ENCODE data around the gene LRCH3. TPM values are rescaled to one million over a fixed set of nuclear protein-coding genes. Genes with fewer than 3 reads are reported as not detected.

Gene LRCH3
- total and polyA plus RNA-seq, 2 experiments from 2014 or later: 20.9 to 24.1 TPM

- DNase-seq: no peak
- Histone ChIP-seq H3K4me3 (no peak overlapping the region), H3K9ac (no peak overlapping the region), H3K79me2 (ENCODE audit: insufficient read depth) (peaks cover 5% of the 10 kb centered on the region; the same call in 1 of the 2 replicates), H3K4me2 (ENCODE audit: unreplicated experiment) (no peak overlapping the region), H3K27ac (no peak overlapping the region), H3K27me3 (replicated peaks; ENCODE audit: insufficient read depth) (no peaks in the 10 kb centered on the region), H3K9me3 (ENCODE audit: low read depth) (no peaks in the 10 kb centered on the region), H3K4me1 (ENCODE audit: insufficient read depth) (no peaks in the 10 kb centered on the region), H4K20me1 (ENCODE audit: insufficient read depth) (no peaks in the 10 kb centered on the region), H3K36me3 (ENCODE audit: low read depth) (peaks cover 67% of the 10 kb centered on the region), H3F3A (ENCODE audit: insufficient read depth) (no peaks in the 10 kb centered on the region), H3K9me2 (ENCODE audit: insufficient read depth) (no peaks in the 10 kb centered on the region), H2AFZ (no peak overlapping the region)
- in situ Hi-C loops (cut with MboI): no loop called here
- no peak for TF ChIP-seq EZH2 (IDR thresholded peaks at IDR 0.05; ENCODE audit: insufficient read depth, poor library complexity, severe bottlenecking)
- no peak for TF ChIP-seq EZH2phosphoT487 (IDR thresholded peaks at IDR 0.05; ENCODE audit: insufficient read depth, low read depth)
These were observed 45.2 kb downstream of the LRCH3 start for GRCh38 chr3:197836244-197836643.

- in situ Hi-C loops (cut with MboI): no loop called here
- H3K79me2 ChIP-seq (ENCODE audit: insufficient read depth): peaks cover 5% of the 10 kb centered on the region; the same call in 1 of the 2 replicates
- no peak overlapping the region for H3K27ac ChIP-seq
- no peak overlapping the region for H3K9ac ChIP-seq
- H3K4me3 ChIP-seq: no peak overlapping the region
- H3K9me2 ChIP-seq (ENCODE audit: insufficient read depth): no peaks in the 10 kb centered on the region
- TF ChIP-seq EZH2 (IDR thresholded peaks at IDR 0.05; ENCODE audit: insufficient read depth, poor library complexity, severe bottlenecking) (no peak), EZH2phosphoT487 (IDR thresholded peaks at IDR 0.05; ENCODE audit: insufficient read depth, low read depth) (no peak)
- H3F3A ChIP-seq (ENCODE audit: insufficient read depth): no peaks in the 10 kb centered on the region
- H3K9me3 ChIP-seq (ENCODE audit: low read depth): no peaks in the 10 kb centered on the region
- H4K20me1 ChIP-seq (ENCODE audit: insufficient read depth): no peaks in the 10 kb centered on the region
- DNase-seq: no peak
- H3K36me3 ChIP-seq (ENCODE audit: low read depth): peaks cover 63% of the 10 kb centered on the region
- H2AFZ ChIP-seq: no peak overlapping the region
- no peak overlapping the region for H3K4me2 ChIP-seq (ENCODE audit: unreplicated experiment)
- H3K4me1 ChIP-seq (ENCODE audit: insufficient read depth): no peaks in the 10 kb centered on the region
- WGBS, 2 experiments (ENCODE audit: low coverage in 1 of 2, low lambda C conversion rate in 2 of 2, missing lambda C conversion rate in 2 of 2): 96 to 100% methylated on average over 2 of the region's 2 CpGs
- H3K27me3 ChIP-seq (replicated peaks; ENCODE audit: insufficient read depth): no peaks in the 10 kb centered on the region
These were observed 46.2 kb downstream of the LRCH3 start for GRCh38 chr3:197837282-197837681.

GRCh38 chr3:197841789-197842188 lies 50.7 kb downstream of the LRCH3 start:
- Histone ChIP-seq H3K4me2 (ENCODE audit: unreplicated experiment) (no peak overlapping the region), H4K20me1 (ENCODE audit: insufficient read depth) (no peaks in the 10 kb centered on the region), H3K36me3 (ENCODE audit: low read depth) (peaks cover 37% of the 10 kb centered on the region), H3F3A (ENCODE audit: insufficient read depth) (no peaks in the 10 kb centered on the region), H3K27me3 (replicated peaks; ENCODE audit: insufficient read depth) (no peaks in the 10 kb centered on the region), H3K4me1 (ENCODE audit: insufficient read depth) (no peaks in the 10 kb centered on the region), H3K9me2 (ENCODE audit: insufficient read depth) (no peaks in the 10 kb centered on the region), H3K4me3 (no peak overlapping the region), H3K9me3 (ENCODE audit: low read depth) (no peaks in the 10 kb centered on the region), H3K9ac (no peak overlapping the region), H3K79me2 (ENCODE audit: insufficient read depth) (peaks cover 5% of the 10 kb centered on the region), H3K27ac (no peak overlapping the region), H2AFZ (no peak overlapping the region)
- in situ Hi-C loops (cut with MboI): no loop called here
- no peak for DNase-seq
- TF ChIP-seq EZH2phosphoT487 (IDR thresholded peaks at IDR 0.05; ENCODE audit: insufficient read depth, low read depth) (no peak), EZH2 (IDR thresholded peaks at IDR 0.05; ENCODE audit: insufficient read depth, poor library complexity, severe bottlenecking) (no peak)
- WGBS, 2 experiments (ENCODE audit: low coverage in 1 of 2, low lambda C conversion rate in 2 of 2, missing lambda C conversion rate in 2 of 2): 62 to 66% methylated on average over 5 of the region's 5 CpGs

- WGBS, 2 experiments (ENCODE audit: low coverage in 1 of 2, low lambda C conversion rate in 2 of 2, missing lambda C conversion rate in 2 of 2): 69 to 78% methylated on average over 3 of the region's 3 CpGs
- in situ Hi-C loops (cut with MboI): no loop called here
- peaks cover 16% of the 10 kb centered on the region; the same call in 1 of the 2 replicates for H3K36me3 ChIP-seq (ENCODE audit: low read depth)
These were observed 55.4 kb downstream of the LRCH3 start for GRCh38 chr3:197846491-197846890.

More at GRCh38 chr3:197846491-197846890, 55.4 kb downstream of the LRCH3 start:
- Histone ChIP-seq H3K9me2 (ENCODE audit: insufficient read depth) (no peaks in the 10 kb centered on the region), H3K9me3 (ENCODE audit: low read depth) (no peaks in the 10 kb centered on the region), H3F3A (ENCODE audit: insufficient read depth) (no peaks in the 10 kb centered on the region), H3K4me2 (ENCODE audit: unreplicated experiment) (no peak overlapping the region), H3K27me3 (replicated peaks; ENCODE audit: insufficient read depth) (no peaks in the 10 kb centered on the region), H3K9ac (no peak overlapping the region), H3K4me1 (ENCODE audit: insufficient read depth) (no peaks in the 10 kb centered on the region), H3K27ac (no peak overlapping the region), H3K4me3 (no peak overlapping the region), H2AFZ (no peak overlapping the region), H4K20me1 (ENCODE audit: insufficient read depth) (no peaks in the 10 kb centered on the region), H3K79me2 (ENCODE audit: insufficient read depth) (peaks cover 5% of the 10 kb centered on the region; the same call in 1 of the 2 replicates)
- TF ChIP-seq EZH2phosphoT487 (IDR thresholded peaks at IDR 0.05; ENCODE audit: insufficient read depth, low read depth) (no peak), EZH2 (IDR thresholded peaks at IDR 0.05; ENCODE audit: insufficient read depth, poor library complexity, severe bottlenecking) (no peak)
- DNase-seq: no peak
